Esophagus muscularis mucosa (tissue), 4 donors: ENCODE results near the gene TRAPPC11. TPM values are rescaled to one million over a fixed set of nuclear protein-coding genes. Genes with fewer than 3 reads are reported as not detected.

Source experiments
- DNase-seq: peaks from one replicate; pipeline ENCODE4 v3.0.0-alpha.2; 2017; ENCODE audit errors: extremely low spot score
- H3K27ac ChIP-seq, 4 donors: fragments of 200-600 bp; sonication (generic); replicated peaks in 1 of 4; 1 replicate in 3 of 4; 2 replicates in 1 of 4; pipeline ENCODE4 v1.5.1; 2016 to 2019; ENCODE audit warnings: mild to moderate bottlenecking in 1 of 4
- H3K27me3 ChIP-seq, 4 donors: fragments of 200-600 bp; sonication (generic); one replicate each; pipeline versions ENCODE4 v1.5.1 to v1.6.0; 2016 to 2019
- H3K36me3 ChIP-seq, 4 donors: fragments of 200-600 bp; sonication (generic); one replicate each; pipeline ENCODE4 v1.5.1; 2016 to 2019
- H3K4me1 ChIP-seq, 4 donors: fragments of 200-600 bp; sonication (generic); one replicate each; pipeline ENCODE4 v1.5.1; 2016 to 2019
- H3K4me3 ChIP-seq, 4 donors: fragments of 200-600 bp; sonication (generic); 1 replicate in 2 of 4; 2 replicates in 2 of 4; pipeline ENCODE4 v1.5.1; 2016 to 2019; ENCODE audit warnings: mild to moderate bottlenecking in 4 of 4, moderate library complexity in 1 of 4
- H3K9me3 ChIP-seq, 4 donors: fragments of 200-600 bp; sonication (generic); 1 replicate in 3 of 4; 2 replicates in 1 of 4; pipeline ENCODE4 v1.5.1; 2016 to 2019
- CTCF ChIP-seq, 3 experiments: fragments of 200-600 bp in 2 of 3; fragments of 450-650 bp in 1 of 3; sonication (generic) in 2 of 3; IDR thresholded peaks; one replicate each; pipeline ENCODE4 v1.5.1; 2017 to 2019; ENCODE audit warnings: antibody characterized with exemption in 3 of 3, mild to moderate bottlenecking in 2 of 3, moderate library complexity in 1 of 3
- EP300 ChIP-seq: sonication (generic); formaldehyde crosslinking; IDR thresholded peaks from one replicate; pipeline ENCODE4 v1.6.1; 2017; ENCODE audit warnings: antibody characterized with exemption
- POLR2A ChIP-seq: fragments of 450-650 bp; IDR thresholded peaks from one replicate; pipeline ENCODE4 v1.6.1; 2017; ENCODE audit warnings: antibody characterized with exemption, moderate library complexity, mild to moderate bottlenecking, low read depth
- POLR2AphosphoS5 ChIP-seq, 2 donors: sonication (generic); formaldehyde crosslinking; IDR thresholded peaks; one replicate each; pipeline ENCODE4 v1.6.1; 2017; ENCODE audit warnings: antibody characterized with exemption in 2 of 2
- WGBS: methylation state at CpG from one replicate; pipeline ENCODE4 v1.1.5; 2018; 5-methylcytosine and 5-hydroxymethylcytosine counted together
- intact Hi-C: fragments of 100-400 bp; cut with DNase I; formaldehyde crosslinking; loops from one replicate; pipeline ENCODE4 v1.15.1; 2023
- small RNA-seq, 3 donors: library from RNA; depleted of rRNA; stranded (forward); fragments of <200 nt; gene quantifications; one replicate each; pipeline ENCODE3, GENCODE V24; 2016
- total RNA-seq, 4 donors: library from RNA; depleted of rRNA; stranded (reverse); fragments of >200 nt; gene quantifications; one replicate each; pipeline versions ENCODE4 v1.1.0 to v1.2.1, GENCODE V29; 2016

The TRAPPC11 gene
- total RNA-seq, 4 donors from 2014 or later = 35.6 to 42.8 (median 39.7) TPM

- Histone ChIP-seq H3K27ac (no peak overlapping the region), H3K27me3 (no peaks in the 10 kb centered on the region), H3K9me3 (no peaks in the 10 kb centered on the region), H3K36me3 (no peaks in the 10 kb centered on the region), H3K4me3 (no peak overlapping the region), H3K4me1 (no peaks in the 10 kb centered on the region)
- DNase-seq = no peak
- TF ChIP-seq EP300 (no peak), CTCF (IDR thresholded peaks at IDR 0.05) (peak in 1 of 3 experiments; percentile 7)
- WGBS = 58% methylated on average over 29 of the region's 29 CpGs
- intact Hi-C loops = no loop called here
These were observed 99.1 kb downstream of the TRAPPC11 start for GRCh38 chr4:183758061-183758757.

DNA sequence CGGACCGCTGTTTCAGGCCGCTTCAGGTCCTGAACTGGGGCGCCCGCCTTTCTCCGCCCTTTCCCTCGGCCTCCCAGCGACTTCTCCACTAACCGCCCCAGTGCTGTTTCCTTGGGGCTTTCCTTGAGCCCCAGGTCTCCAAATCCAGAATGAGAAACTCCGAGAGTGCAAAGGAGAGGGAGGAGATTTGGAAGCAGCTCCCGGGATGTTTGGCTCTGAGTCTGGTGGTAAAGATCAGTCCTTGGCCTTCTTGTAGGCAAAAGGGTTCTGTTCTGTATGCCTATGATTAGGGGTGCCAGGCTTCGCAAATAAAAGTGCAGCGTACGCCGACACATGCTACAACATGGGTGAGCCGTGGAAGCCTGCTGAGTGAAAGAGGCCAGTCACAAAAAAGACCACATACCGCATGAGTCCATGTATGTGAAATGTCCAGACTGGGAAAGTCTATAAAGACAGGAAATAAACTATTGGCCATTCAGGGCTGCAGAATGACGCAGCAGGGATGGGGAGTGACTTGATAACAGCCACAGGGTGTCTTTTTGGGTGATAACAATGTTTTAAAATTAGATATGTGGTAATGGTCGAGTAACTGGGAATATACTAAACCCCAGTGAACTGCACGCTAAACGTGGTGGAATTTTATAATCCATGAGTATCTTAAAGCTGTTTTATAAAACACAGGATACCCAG is 99.8 kb downstream of the TRAPPC11 start:
- no peak for TF ChIP-seq CTCF (IDR thresholded peaks at IDR 0.05)
- TF ChIP-seq EP300 = no peak
- no peak for TF ChIP-seq POLR2AphosphoS5 (IDR thresholded peaks at IDR 0.05)
- no peak for TF ChIP-seq POLR2A
- H3K27me3 ChIP-seq = no peaks in the 10 kb centered on the region
- no peaks in the 10 kb centered on the region for H3K9me3 ChIP-seq
- H3K27ac ChIP-seq = no peak overlapping the region
- no peaks in the 10 kb centered on the region for H3K36me3 ChIP-seq
- 85% methylated on average over 20 of the region's 21 CpGs for WGBS
- no peak overlapping the region for H3K4me3 ChIP-seq
- no peaks in the 10 kb centered on the region for H3K4me1 ChIP-seq
- intact Hi-C loops = no loop called here
- no peak for DNase-seq

- H3K4me3 ChIP-seq = no peak overlapping the region
- TF ChIP-seq POLR2AphosphoS5 (IDR thresholded peaks at IDR 0.05) = no peak
- TF ChIP-seq CTCF (IDR thresholded peaks at IDR 0.05) = no peak
- no peak for TF ChIP-seq POLR2A
- TF ChIP-seq EP300 = no peak
- no peaks in the 10 kb centered on the region for H3K9me3 ChIP-seq
- H3K27ac ChIP-seq = no peak overlapping the region
- H3K4me1 ChIP-seq = no peaks in the 10 kb centered on the region
- H3K27me3 ChIP-seq = no peaks in the 10 kb centered on the region
- 83% methylated on average over 1 of the region's 1 CpG for WGBS
- intact Hi-C loops = no loop called here
- DNase-seq = no peak
- no peaks in the 10 kb centered on the region for H3K36me3 ChIP-seq
These were observed 101.2 kb downstream of the TRAPPC11 start for GRCh38 chr4:183760326-183760725.

Small RNAs within 50 kb of the gene (small RNA-seq; reads per million reads assigned to genes)
- gene RNU6-1053P = 0 reads per million in 3 donors
- gene RNU6-335P = 0 reads per million in 3 donors
- gene RNU6-479P = 0 reads per million in 3 donors

Other genes with a start within 250 kb of the TRAPPC11 start
- gene CDKN2AIP, start 214.7 kb upstream of the TRAPPC11 start, total RNA-seq = 10 to 100 TPM; 19.4 to 21.8 (median 20.5) TPM
- gene ING2, start 154.2 kb upstream of the TRAPPC11 start, total RNA-seq = 10 to 100 TPM; 26.2 to 42.8 (median 38.6) TPM
- gene RWDD4, start 108 bp upstream of the TRAPPC11 start, total RNA-seq = 10 to 100 TPM; 30.5 to 40.3 (median 30.9) TPM
- 10 to 100 TPM in 2 of 4 donors, 1 to 10 TPM in 2; 7.0 to 11.7 (median 10.5) TPM for gene STOX2, start 246.0 kb downstream of the TRAPPC11 start, total RNA-seq